ENCODE measurements around the gene STARD13. TPM values are rescaled to one million over a fixed set of nuclear protein-coding genes. Genes with fewer than 3 reads are reported as not detected.
A peak's percentile ranks its signal among the peaks of the same experiment; 100 is the strongest.

Gene STARD13
- total RNA-seq, 1 donor from 2014 or later, result 2.0 TPM

DNA sequence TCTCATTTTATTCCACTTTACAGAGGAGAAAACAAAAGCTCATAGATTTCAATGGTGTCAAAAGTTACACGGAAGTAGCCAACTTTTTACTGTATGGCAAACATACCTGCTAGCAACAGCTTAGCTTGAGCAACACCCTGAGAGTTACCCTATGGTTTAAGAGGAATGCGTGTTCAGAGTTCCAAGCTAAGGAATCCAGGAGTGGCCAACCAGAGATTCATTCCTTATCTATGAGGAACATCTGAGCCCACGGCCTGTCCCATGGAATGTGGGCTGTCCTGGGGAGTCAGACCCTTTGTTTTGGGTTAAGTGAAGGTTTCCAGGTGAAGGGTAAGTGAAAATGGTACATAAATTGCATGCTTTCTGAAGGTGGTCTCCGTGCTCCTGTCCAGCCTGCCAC is 67.5 kb downstream of the STARD13 start:
- H3K4me3 ChIP-seq, result no peak overlapping the region
- no peak overlapping the region for H2AFZ ChIP-seq (replicated peaks)
- H3K27ac Mint-ChIP-seq, result no peak overlapping the region
- H3K9me3 Mint-ChIP-seq, result no peaks in the 10 kb centered on the region
- peaks cover 18% of the 10 kb centered on the region for H3K4me1 ChIP-seq
- no peak overlapping the region for H3K9ac ChIP-seq
- TF ChIP-seq, protein P1, sequence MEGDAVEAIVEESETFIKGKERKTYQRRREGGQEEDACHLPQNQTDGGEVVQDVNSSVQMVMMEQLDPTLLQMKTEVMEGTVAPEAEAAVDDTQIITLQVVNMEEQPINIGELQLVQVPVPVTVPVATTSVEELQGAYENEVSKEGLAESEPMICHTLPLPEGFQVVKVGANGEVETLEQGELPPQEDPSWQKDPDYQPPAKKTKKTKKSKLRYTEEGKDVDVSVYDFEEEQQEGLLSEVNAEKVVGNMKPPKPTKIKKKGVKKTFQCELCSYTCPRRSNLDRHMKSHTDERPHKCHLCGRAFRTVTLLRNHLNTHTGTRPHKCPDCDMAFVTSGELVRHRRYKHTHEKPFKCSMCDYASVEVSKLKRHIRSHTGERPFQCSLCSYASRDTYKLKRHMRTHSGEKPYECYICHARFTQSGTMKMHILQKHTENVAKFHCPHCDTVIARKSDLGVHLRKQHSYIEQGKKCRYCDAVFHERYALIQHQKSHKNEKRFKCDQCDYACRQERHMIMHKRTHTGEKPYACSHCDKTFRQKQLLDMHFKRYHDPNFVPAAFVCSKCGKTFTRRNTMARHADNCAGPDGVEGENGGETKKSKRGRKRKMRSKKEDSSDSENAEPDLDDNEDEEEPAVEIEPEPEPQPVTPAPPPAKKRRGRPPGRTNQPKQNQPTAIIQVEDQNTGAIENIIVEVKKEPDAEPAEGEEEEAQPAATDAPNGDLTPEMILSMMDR (IDR thresholded peaks at IDR 0.05), result no peak
- TF ChIP-seq EZH2phosphoT487 (IDR thresholded peaks at IDR 0.05) (no peak), EZH2 (IDR thresholded peaks at IDR 0.05) (no peak)
- H3K9me3 ChIP-seq (ENCODE audit: low read depth), result no peaks in the 10 kb centered on the region
- no peak overlapping the region for H3K4me2 ChIP-seq
- no peaks in the 10 kb centered on the region for H3K27me3 ChIP-seq
- H3K79me2 ChIP-seq (ENCODE audit: low read depth), result no peaks in the 10 kb centered on the region
- H3K27ac ChIP-seq, result no peak overlapping the region
- H3K36me3 ChIP-seq, result no peaks in the 10 kb centered on the region
- DNase-seq (ENCODE audit: low spot score), result no peak
- peaks cover 24% of the 10 kb centered on the region for H3K4me1 Mint-ChIP-seq
- H4K20me1 ChIP-seq (ENCODE audit: low read depth), result no peaks in the 10 kb centered on the region
- no peaks in the 10 kb centered on the region for H3K36me3 Mint-ChIP-seq
- peaks cover 11% of the 10 kb centered on the region for H3F3A ChIP-seq (ENCODE audit: low read depth)
- H3K4me3 Mint-ChIP-seq, result no peak overlapping the region
- no peaks in the 10 kb centered on the region for H3K27me3 Mint-ChIP-seq (ENCODE audit: insufficient read depth, low read depth)

DNA sequence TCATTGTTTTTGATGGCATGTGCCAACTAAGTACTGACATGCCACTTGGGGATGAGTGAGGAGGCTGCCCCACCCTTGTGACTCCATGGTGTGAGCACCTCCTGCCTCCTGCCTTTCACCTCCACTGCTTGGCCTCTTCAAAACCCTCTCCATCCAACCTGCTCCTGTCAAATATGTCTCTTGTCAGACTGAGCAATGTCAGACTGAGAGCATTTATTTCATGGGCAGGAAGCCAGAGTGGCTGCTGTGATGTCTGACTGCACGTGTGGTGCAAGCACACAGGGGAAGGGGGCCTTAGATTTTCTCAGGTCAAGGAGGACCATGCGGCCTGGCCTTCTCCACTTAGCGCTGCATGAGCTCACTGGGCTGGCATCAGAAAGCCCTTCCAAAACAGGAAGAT is 68.3 kb downstream of the STARD13 start:
- H3K79me2 ChIP-seq (ENCODE audit: low read depth), result no peaks in the 10 kb centered on the region
- H3K27ac ChIP-seq, result no peak overlapping the region
- no peaks in the 10 kb centered on the region for H4K20me1 ChIP-seq (ENCODE audit: low read depth)
- H3F3A ChIP-seq (ENCODE audit: low read depth), result peaks cover 16% of the 10 kb centered on the region
- no peaks in the 10 kb centered on the region for H3K27me3 ChIP-seq
- H3K4me3 ChIP-seq, result no peak overlapping the region
- H3K27ac Mint-ChIP-seq, result no peak overlapping the region
- no peak overlapping the region for H3K4me3 Mint-ChIP-seq
- H3K4me2 ChIP-seq, result no peak overlapping the region
- no peaks in the 10 kb centered on the region for H3K36me3 Mint-ChIP-seq
- no peaks in the 10 kb centered on the region for H3K9me3 ChIP-seq (ENCODE audit: low read depth)
- no peak for DNase-seq (ENCODE audit: low spot score)
- H3K27me3 Mint-ChIP-seq (ENCODE audit: insufficient read depth, low read depth), result no peaks in the 10 kb centered on the region
- peaks cover 22% of the 10 kb centered on the region for H3K4me1 ChIP-seq
- H3K36me3 ChIP-seq, result no peaks in the 10 kb centered on the region
- H3K9ac ChIP-seq, result no peak overlapping the region
- H3K4me1 Mint-ChIP-seq, result peaks cover 25% of the 10 kb centered on the region
- no peak overlapping the region for H2AFZ ChIP-seq (replicated peaks)
- no peaks in the 10 kb centered on the region for H3K9me3 Mint-ChIP-seq
- TF ChIP-seq, protein P1 (IDR thresholded peaks at IDR 0.05), result no peak
- TF ChIP-seq EZH2 (IDR thresholded peaks at IDR 0.05) (no peak), EZH2phosphoT487 (IDR thresholded peaks at IDR 0.05) (no peak)

DNA sequence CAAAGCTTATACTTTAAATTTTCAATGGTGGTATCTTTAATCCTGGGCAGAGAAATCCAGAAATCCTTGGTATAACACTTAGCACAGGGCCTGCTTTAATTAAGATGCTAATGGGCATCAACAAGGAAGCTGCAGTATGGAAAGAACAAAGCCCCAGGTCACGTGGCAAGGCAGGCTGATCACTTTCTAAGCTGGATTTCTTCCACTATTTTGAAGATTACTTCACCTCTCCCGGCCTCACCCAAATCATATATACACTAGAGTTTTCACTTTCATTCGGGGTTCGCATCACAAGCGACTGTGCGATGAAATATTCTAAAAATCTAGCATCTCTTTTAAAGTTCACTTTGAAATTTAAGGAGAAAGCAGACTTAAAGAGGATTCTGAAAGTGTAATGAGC is 71.8 kb downstream of the STARD13 start:
- H3K4me1 Mint-ChIP-seq, result peaks cover 25% of the 10 kb centered on the region
- H3K27ac ChIP-seq, result no peak overlapping the region
- H3K4me3 ChIP-seq, result no peak overlapping the region

More for the DNA sequence above, 71.8 kb downstream of the STARD13 start:
- Histone ChIP-seq H3K4me2 (peak overlapping the region; percentile 45), H2AFZ (replicated peaks) (no peak overlapping the region), H3K27me3 (no peaks in the 10 kb centered on the region), H4K20me1 (ENCODE audit: low read depth) (no peaks in the 10 kb centered on the region), H3K36me3 (no peaks in the 10 kb centered on the region), H3F3A (ENCODE audit: low read depth) (peaks cover 16% of the 10 kb centered on the region), H3K9me3 (ENCODE audit: low read depth) (no peaks in the 10 kb centered on the region), H3K9ac (no peak overlapping the region), H3K79me2 (ENCODE audit: low read depth) (no peaks in the 10 kb centered on the region), H3K4me1 (peaks cover 22% of the 10 kb centered on the region)
- H3K36me3 Mint-ChIP-seq, result no peaks in the 10 kb centered on the region
- peak; percentile 65 for DNase-seq (ENCODE audit: low spot score)
- no peak overlapping the region for H3K27ac Mint-ChIP-seq
- H3K4me3 Mint-ChIP-seq, result no peak overlapping the region
- H3K27me3 Mint-ChIP-seq (ENCODE audit: insufficient read depth, low read depth), result no peaks in the 10 kb centered on the region
- H3K9me3 Mint-ChIP-seq, result no peaks in the 10 kb centered on the region
- no peak for TF ChIP-seq EZH2 (IDR thresholded peaks at IDR 0.05)
- TF ChIP-seq EZH2phosphoT487 (IDR thresholded peaks at IDR 0.05), result no peak
- TF ChIP-seq, protein P1 (IDR thresholded peaks at IDR 0.05), result no peak
